ENCODE data around the gene NAA80.
A peak's percentile ranks its signal among the peaks of the same experiment; 100 is the strongest.

NAA80 gene

DNA sequence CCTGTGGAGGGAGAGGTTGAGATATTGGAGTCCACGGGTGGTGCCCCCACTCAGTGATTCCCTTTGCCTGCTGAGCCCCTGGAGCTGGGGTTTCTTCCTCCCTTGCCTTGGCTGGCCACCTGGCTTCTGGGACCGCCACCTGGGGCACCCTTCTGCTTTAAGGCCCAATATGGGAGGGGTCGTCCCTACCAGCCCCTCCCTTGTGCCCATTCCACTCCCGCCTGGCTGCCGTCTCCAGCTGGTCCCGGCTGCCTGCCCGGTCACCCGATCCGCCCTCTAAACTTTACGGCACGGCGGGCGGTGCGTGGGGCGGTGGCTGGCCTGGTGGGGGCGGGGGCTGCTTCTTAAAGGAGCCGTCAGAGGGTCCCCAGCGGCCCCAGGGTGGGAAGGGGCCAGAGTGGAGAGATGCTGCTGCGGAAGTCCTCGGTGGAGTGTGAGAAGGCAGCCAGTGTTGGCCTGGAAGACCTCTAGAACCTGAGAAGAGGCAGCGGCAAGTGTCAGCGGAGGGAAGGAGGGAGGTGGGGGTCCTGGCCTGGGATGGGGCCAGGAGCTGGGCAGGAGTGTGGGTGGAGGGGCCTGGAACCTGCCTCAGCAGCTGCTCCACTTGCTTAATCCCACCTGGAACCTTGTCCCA, 31.8 kb downstream of the NAA80 start:
- TF ChIP-seq, protein P1, sequence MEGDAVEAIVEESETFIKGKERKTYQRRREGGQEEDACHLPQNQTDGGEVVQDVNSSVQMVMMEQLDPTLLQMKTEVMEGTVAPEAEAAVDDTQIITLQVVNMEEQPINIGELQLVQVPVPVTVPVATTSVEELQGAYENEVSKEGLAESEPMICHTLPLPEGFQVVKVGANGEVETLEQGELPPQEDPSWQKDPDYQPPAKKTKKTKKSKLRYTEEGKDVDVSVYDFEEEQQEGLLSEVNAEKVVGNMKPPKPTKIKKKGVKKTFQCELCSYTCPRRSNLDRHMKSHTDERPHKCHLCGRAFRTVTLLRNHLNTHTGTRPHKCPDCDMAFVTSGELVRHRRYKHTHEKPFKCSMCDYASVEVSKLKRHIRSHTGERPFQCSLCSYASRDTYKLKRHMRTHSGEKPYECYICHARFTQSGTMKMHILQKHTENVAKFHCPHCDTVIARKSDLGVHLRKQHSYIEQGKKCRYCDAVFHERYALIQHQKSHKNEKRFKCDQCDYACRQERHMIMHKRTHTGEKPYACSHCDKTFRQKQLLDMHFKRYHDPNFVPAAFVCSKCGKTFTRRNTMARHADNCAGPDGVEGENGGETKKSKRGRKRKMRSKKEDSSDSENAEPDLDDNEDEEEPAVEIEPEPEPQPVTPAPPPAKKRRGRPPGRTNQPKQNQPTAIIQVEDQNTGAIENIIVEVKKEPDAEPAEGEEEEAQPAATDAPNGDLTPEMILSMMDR (conservative IDR thresholded peaks at IDR 0.05; ENCODE audit: low read depth, low read length): peak; percentile 13
- peak overlapping the region; percentile 51 for H3K4me3 ChIP-seq (ENCODE audit: low read length)
- no peak for DNase-seq (ENCODE audit: low read depth)

DNA sequence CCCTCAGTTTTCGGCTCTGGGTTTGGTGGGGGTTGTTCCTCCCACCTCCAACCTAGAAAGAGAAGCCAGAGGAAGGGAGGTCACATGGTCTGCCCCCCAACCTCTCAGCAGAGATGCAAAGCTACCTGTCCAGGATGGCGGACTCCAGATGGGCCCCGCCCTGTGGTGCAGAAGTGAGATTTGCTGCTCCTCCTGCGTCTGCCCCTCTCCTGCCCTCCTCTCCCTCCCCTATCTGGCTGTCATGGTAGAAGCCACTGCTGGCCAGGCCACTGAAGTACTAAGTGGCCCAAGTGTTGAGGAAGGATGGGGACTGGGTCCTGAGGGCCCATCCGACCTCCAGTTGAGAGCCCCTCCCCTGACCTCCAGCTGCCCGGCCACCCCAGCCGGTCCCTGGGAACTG, 32.4 kb downstream of the NAA80 start:
- H3K4me3 ChIP-seq (ENCODE audit: low read length): peak overlapping the region; percentile 51
- DNase-seq (ENCODE audit: low read depth): no peak
- TF ChIP-seq, protein P1 (conservative IDR thresholded peaks at IDR 0.05; ENCODE audit: low read depth, low read length): no peak

DNA sequence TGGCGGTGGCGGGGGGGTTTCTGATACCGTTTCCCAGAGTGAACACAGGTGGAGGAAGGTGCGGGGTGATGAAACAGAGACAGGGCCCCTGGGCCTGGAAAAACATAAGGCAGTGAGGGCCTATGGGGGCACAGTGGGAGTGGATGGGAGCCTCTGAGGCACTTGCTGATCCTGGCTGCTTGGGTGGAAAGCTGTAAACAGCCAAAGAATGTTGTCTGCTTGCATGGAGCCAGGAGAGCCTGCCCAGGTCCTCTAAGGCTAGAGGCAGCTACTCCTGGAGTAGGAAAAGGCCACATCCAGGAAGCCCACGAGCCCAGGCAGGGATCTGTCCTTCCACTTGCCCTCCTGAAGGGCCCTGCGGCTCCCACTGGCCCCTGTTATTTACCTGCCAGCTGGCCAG, 33.2 kb downstream of the NAA80 start:
- no peak for DNase-seq (ENCODE audit: low read depth)
- TF ChIP-seq, protein P1 (conservative IDR thresholded peaks at IDR 0.05; ENCODE audit: low read depth, low read length): no peak
- H3K4me3 ChIP-seq (ENCODE audit: low read length): no peak overlapping the region

DNA sequence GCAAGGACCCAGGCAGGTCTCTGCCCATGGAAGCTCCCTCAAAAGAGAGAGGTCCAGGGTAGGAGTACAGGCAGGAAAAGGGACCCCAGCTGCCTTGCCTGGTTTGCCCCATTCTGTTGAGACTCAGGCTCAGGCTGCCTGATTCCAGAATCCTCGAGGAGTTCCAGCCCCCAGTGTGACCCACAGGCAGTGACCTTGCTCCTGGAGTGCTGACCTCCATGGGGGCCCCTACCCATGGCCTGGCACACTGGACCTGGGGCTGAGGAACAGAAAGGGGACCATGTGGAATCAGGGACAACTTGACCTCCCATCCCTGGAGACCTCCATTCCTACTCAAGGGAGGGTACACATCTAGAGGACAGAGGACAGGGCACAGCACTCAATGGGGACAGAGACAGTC, 33.6 kb downstream of the NAA80 start:
- H3K4me3 ChIP-seq (ENCODE audit: low read length): no peak overlapping the region
- TF ChIP-seq, protein P1 (conservative IDR thresholded peaks at IDR 0.05; ENCODE audit: low read depth, low read length): no peak
- no peak for DNase-seq (ENCODE audit: low read depth)

- DNase-seq (ENCODE audit: low read depth): no peak
- H3K4me3 ChIP-seq (ENCODE audit: low read length): no peak overlapping the region
- TF ChIP-seq, protein P1 (conservative IDR thresholded peaks at IDR 0.05; ENCODE audit: low read depth, low read length): no peak
These were observed 34.2 kb downstream of the NAA80 start for GRCh38 chr3:50264964-50265485.

DNA sequence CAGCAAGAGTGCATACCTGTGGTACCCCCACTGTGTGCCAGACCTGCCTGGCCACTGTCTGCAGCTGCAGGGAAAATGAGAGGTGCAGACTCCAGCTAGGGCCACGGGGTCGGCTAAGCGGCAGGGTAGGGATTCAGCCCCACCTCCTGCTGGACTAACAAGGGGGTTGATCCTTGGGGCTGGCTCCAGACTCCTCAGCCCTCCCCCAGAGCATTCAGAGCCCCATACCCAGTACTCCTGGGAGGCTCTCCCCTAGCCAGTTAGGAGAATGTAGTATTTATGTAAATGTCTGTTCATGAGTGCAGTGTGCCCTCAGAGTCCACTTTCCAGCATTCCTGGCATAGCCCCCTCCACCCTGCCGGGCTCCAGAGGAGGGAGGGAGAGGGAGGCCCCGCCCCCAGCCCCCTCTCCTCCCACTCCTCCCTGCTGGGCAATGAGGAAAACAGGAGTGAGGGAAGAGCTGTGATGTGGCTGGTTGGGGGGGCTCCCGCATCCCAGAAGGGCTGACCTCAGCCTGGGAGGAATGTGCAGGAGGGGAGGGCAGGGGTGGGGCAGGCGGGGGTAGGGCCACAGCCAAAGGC, 34.7 kb downstream of the NAA80 start:
- DNase-seq (ENCODE audit: low read depth): peak; percentile 96
- H3K4me3 ChIP-seq (ENCODE audit: low read length): no peak overlapping the region
- TF ChIP-seq, protein P1 (conservative IDR thresholded peaks at IDR 0.05; ENCODE audit: low read depth, low read length): no peak

Measured in retinal pigment epithelial cell (primary cell).